ENCODE data around the gene SPATS2.

The SPATS2 gene

DNA sequence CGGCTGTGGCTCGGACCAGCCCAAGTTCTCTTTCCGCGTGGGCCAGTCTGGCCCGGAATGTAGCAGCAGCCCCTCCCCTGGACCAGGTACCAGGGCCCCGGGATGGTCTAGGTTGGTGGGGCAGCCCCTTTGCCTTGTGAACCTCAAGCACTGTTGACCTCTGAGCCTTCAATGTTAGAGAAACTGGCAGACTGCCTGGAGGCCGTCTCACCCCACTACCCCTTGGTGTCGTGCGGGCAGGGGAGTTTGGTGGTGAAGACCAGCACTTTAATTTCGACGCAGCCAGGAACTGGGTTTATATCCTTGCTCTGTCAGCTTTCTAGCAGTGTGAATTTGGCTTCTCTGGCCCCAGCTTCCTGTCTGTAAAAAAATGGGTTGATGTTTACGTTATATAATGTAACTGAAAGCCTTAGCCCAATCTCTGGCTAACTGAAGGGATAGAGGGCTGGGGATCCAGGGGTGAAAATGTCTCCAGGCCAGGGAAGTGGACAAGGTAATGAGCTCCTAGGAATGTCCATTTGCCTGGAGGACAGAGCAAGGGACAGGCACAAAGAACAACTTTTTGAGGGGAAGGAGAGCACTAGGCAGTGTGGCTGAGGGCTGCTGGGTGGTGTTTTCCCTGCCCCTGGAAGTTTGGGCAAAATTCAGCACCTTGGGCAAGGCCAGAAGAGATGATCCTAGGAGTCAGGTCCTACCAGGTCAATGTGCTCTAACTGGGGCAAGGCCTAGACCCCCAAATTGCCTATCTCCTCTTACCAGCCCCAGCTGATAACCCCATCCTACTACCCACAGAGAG is 189.3 kb downstream of the SPATS2 start:
- DNase-seq (ENCODE audit: low spot score) = no peak

DNA sequence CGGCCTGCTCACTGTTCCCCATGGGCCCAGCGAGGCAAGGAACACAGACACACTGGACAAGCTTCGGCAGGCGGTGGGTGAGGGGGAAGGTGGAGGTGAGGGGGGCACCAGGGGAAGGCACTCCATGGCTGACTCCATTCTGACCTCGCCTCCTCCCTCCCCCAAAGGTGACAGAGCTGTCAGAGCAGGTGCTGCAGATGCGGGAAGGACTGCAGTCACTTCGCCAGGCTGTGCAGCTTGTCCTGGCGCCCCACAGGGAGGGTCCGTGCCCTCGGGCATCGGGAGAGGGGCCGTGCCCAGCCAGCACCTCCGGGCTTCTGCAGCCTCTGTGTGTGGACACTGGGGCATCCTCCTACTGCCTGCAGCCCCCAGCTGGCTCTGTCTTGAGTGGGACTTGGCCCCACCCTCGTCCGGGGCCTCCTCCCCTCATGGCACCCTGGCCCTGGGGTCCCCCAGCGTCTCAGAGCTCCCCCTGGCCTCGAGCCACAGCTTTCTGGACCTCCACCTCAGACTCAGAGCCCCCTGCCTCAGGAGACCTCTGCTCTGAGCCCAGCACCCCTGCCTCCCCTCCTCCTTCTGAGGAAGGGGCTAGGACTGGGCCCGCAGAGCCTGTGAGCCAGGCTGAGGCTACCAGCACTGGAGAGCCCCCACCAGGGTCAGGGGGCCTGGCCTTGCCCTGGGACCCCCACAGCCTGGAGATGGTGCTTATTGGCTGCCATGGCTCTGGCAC is 190.1 kb downstream of the SPATS2 start:
- DNase-seq (ENCODE audit: low spot score) = no peak

DNA sequence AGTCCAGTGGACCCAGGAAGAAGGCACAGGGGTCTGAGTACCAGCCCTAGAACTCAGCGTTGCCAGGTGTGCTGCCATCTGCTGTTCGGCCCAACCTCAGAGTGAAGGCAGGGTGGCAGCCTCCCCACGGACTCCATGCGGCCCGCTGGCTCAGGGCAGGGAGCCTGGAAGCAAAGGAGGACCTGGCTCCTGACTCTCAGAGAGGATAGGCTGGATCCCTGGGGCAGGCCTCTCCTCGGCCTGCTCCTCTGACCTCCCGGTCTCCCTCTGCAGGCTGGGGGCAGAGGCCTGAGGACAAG is 190.6 kb downstream of the SPATS2 start:
- no peak for DNase-seq (ENCODE audit: low spot score)

DNA sequence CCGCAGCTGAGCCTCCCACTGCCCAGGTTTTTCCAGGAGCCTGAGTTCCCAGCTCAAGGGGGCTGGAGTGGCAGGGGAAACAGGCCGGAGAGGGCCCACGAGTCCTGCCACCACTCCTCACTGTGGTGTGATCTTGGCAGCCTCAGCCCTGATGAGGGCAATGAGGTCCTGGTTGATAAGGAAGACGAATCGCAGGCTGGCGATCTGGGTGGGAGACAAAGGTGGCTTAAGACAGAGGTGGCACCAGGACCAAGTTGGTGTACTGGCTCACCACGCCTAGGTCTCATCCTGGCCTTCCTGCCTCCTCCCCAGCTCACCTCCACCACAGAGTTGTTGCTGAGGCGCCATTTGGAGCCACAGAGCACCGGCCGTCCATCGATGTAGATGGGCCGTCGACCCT is 191.3 kb downstream of the SPATS2 start:
- DNase-seq (ENCODE audit: low spot score) = no peak

DNA sequence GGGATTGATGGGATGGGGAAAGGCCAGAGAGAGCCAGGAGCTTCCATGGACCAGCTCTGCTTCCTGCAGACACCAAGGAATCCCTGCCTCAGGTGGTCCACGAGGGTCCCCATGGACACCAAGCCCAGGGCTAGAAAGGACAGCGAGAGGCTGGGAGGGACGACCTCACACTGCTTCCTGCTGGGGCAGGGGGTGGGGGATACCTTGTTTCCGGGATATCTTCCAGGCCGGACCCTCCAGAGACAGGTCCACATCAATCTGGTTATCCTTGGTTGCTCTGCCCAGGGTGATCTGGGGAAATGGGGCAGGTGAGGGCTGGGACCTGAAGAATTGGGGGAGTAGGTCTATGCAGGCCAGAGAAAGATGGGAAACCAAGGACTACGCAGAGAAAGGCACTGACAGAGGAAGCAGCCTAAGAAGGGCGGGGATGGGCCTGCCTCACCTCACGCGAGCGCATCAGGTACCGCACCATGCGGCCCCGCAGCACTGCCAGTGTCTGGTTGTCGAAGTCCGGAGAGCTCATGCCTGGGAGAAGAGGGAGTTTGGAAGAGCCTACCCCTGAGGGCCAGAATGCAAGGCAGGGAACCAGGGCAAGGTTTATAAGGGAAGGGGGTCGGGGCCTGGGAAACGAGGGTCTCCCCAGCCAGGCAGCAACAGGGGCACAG is 191.9 kb downstream of the SPATS2 start:
- no peak for DNase-seq (ENCODE audit: low spot score)

GRCh38 chr12:49560695-49561094 is 193.4 kb downstream of the SPATS2 start:
- no peak for DNase-seq (ENCODE audit: low spot score)

DNA sequence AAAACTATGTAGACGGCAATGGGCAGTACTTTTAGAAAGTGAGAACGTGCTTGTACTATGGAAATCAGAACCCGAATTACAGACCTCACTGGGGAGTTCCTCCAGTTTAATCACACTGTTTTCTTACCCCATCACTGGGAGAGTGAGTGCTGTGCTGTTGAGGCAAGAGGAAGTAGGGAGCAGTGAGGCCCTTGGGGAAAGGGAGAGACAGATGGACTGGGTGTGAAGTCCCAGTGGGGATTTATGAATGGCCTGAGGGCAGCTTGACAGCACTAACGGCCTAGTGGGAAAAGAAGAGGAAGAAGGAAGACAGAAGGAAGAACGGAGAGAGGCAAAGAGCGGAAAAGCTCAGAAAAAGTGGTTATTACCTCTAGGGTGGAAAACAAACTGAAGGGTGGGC is 195.0 kb downstream of the SPATS2 start:
- no peak for DNase-seq (ENCODE audit: low spot score)

DNA sequence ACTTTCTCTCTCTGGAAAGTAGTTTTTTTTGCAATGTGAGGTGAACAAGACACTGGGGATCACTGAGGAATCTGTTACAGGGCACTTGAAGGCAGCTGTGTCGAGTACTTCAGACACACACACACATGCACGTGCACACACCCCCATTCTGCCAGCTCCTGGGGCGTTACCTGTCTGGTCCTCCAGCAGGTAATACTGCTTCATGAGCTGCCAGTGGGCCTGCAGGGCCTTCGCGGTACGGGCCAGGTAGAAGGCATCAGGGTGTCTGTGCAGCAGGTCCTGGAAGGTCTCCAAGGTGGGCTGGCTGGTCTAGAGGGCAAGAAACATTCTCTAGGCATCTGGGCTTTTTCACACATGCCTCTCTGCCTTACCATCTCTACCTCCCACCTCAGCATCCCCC is 195.6 kb downstream of the SPATS2 start:
- no peak for DNase-seq (ENCODE audit: low spot score)

GRCh38 chr12:49563951-49564685 is 196.9 kb downstream of the SPATS2 start:
- DNase-seq (ENCODE audit: low spot score) = no peak

DNA sequence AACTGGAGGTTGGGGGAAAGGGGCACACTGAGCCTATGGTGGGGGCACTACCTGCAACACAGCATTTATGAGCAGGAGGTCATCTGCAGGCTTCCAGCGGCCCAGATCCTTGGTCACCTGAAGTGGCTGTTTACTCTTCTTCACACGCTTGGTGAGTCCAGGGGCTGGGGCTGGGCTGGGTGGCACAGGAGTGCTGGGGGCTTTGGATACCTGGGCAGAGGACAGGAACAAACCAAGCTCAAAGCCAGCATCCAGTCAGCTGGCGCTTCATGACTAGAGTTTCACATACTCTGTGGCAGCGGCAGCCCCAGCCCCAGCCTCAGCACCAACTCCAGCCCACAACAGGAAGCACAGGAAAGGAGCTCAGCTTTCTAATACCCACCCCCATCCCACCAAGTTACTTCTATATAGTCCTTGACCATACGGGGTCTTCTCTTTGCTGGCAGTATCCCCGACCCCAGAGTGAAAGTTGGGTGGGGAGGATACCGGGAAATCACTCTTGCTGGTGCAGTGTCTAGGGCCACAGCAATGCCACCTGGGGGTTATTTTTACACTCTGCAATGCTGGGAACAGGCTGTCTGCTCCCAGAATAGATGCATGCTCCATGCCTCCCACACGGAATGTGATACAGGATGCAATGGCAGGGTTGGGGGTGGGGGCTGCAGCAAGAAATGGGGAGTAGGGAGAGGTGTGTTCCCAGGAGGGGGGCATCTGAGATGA is 197.6 kb downstream of the SPATS2 start:
- no peak for DNase-seq (ENCODE audit: low spot score)

GRCh38 chr12:49565406-49566265 is 198.4 kb downstream of the SPATS2 start:
- no peak for DNase-seq (ENCODE audit: low spot score)

GRCh38 chr12:49566361-49566760 is 199.1 kb downstream of the SPATS2 start:
- DNase-seq (ENCODE audit: low spot score) = no peak

- DNase-seq (ENCODE audit: low spot score) = no peak
Observed at GRCh38 chr12:49567302-49567610, 200.0 kb downstream of the SPATS2 start.

- DNase-seq (ENCODE audit: low spot score) = peak; percentile 99
Observed at GRCh38 chr12:49567611-49568441, 200.6 kb downstream of the SPATS2 start, which contains the start of gene MCRS1. Gene MCRS1, minus strand, starts transcription at chr12:49568142. Its CDS starts 1,411 bp downstream, at chr12:49566731.

DNA sequence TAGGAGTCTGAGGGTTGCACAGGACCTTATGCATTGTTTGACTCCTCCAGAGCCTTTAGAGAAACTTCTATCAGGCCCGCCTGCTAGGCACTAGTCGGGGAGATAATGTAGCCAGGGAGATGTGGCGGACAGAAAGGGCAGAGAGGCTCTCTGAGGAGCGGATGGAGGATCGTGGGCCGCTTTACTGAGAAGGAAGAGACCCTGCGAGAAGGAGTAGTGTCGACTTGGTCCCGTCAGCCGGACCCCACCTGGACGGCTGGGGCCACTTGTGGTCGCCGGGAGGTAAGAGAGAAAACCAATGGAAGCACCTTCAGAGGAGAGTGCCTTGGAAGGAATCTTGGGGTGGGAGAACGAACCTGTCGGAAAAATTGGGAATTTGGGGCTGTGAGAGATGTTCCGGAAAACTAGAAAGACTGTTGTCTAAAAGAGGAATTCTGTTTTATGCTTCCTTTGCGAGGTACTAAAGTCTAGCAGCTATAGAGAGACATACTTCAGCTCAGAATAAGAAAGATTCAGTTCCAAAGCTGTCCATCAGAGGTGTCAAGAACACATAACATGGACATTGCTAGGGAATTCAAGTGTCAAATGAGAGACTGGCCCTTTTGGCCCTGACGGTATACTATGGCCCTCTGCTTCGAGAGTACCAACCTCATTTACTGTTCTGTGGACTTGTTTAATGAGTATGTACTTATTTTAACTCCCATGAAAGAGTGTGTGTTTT is 201.3 kb downstream of the SPATS2 start:
- DNase-seq (ENCODE audit: low spot score) = no peak
